Measurements from ENCODE around the gene WTIP. TPM values are rescaled to one million over a fixed set of nuclear protein-coding genes. Genes with fewer than 3 reads are reported as not detected.

WTIP gene
- total RNA-seq, 1 donor from 2014 or later, result 20.4 TPM

GRCh38 chr19:34549833-34550232 lies 68.3 kb downstream of the WTIP start:
- FAIRE-seq (no peak), DNase-seq (ENCODE audit: low spot score in 2 of 2) (no peak)

DNA sequence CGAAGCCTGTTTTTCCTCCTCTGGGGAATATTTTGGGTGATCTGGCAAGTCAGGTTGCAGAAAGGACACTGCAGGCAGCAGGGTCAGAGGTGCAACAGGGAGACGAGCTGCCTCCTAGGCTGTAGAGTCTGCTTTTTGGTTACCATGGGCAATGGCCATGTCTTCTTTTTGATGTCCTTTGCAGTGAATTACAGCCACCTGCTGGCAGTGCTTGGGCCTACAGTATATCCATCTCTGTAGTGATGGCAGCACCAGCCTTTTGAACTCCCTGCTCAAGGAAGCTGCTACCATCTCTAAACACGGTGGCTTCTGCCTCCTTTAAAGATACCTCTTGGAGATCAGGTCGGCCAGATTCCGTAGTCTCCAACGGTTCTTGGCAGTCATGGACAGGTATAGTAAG lies 73.9 kb downstream of the WTIP start:
- FAIRE-seq, result no peak
- no peak for DNase-seq (ENCODE audit: low spot score in 2 of 2)

DNA sequence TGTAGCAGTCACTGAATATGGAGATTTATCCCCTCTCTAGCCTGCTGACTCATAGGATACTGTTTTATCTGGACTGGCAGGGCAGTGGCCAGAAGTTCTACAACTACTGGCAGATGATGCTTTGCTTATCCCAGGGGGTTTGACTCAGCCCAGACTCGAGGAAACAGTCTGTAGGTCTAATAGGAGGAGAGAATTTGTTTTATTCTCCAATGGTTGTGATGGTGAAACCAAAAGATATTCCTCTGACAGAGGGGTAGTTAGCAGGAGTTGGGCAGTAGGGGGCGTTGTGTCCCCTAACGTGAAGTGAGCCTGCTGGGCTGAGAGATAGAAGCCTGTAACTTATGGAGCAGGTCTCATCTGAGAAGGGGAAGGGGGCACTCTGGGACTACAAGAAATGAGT lies 74.9 kb downstream of the WTIP start:
- FAIRE-seq, result no peak
- no peak for DNase-seq (ENCODE audit: low spot score in 2 of 2)

DNA sequence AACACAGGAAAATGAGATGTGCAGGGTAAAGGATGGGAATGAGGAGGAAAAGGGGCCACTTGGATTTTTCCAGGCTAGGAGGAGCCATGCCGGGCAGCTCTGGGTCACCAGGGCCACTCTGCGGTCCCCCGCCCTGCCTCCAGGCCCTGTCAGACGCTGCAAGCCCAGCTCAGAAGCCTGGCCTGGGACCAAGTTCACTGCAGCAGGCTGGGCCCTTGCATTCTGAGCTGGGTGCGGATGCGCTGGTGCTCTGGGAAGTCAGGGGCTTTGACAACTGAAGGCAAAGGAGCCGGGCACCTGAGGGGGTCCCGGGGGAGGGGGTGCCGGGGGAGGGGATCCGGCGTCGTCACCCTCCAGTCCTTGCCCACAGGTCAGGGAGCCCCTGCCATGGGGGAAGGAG lies 77.5 kb downstream of the WTIP start:
- DNase-seq (ENCODE audit: low spot score in 2 of 2), result no peak
- no peak for FAIRE-seq

- no peak for FAIRE-seq
- no peak for DNase-seq (ENCODE audit: low spot score in 2 of 2)
These were observed 78.7 kb downstream of the WTIP start for GRCh38 chr19:34560229-34560628.

Other genes with a start within 250 kb of the WTIP start
- 17.1 TPM for gene GARRE1, start 227.2 kb upstream of the WTIP start, total RNA-seq
- gene GPI, start 116.6 kb upstream of the WTIP start, total RNA-seq, result 98.2 TPM
- gene PDCD2L, start 77.4 kb upstream of the WTIP start, total RNA-seq, result 22.4 TPM
- gene UBA2, start 53.4 kb upstream of the WTIP start, total RNA-seq, result 187 TPM
- 0.41 TPM for gene SCGB2B2, start 195.4 kb downstream of the WTIP start, total RNA-seq
- gene ZNF302, start 195.9 kb downstream of the WTIP start, total RNA-seq, result 59.5 TPM

All from frontal cortex (tissue), 4 donors.